ENCODE data around the gene PCMT1.

The PCMT1 gene

GRCh38 chr6:149749594-149750135 lies at the start of gene PCMT1:
TSS of gene PCMT1 (plus strand) at chr6:149749741. CDS start at chr6:149749902, 161 bp downstream.
- TF ChIP-seq CTCF (IDR thresholded peaks at IDR 0.05; ENCODE audit: poor library complexity, severe bottlenecking): no peak
- H3K4me3 ChIP-seq (ENCODE audit: severe bottlenecking): peak within 1 kb of the TSS; percentile 84
- ATAC-seq (ENCODE audit: low read depth) (peak; percentile 77), DNase-seq (ENCODE audit: low spot score) (peak; percentile 86)
- no peaks in the 10 kb centered on the region for H3K9me3 ChIP-seq (ENCODE audit: severe bottlenecking)
- H3K27me3 ChIP-seq (ENCODE audit: insufficient read depth, poor library complexity, severe bottlenecking): no peaks in the 10 kb centered on the region
- peaks cover 12% of the 10 kb centered on the region for H3K4me1 ChIP-seq (ENCODE audit: insufficient read depth, poor library complexity, severe bottlenecking)
- H3K36me3 ChIP-seq (ENCODE audit: low read depth): peaks cover 20% of the 10 kb centered on the region
- H3K27ac ChIP-seq (ENCODE audit: poor library complexity, severe bottlenecking): peak within 1 kb of the TSS; percentile 71

DNA sequence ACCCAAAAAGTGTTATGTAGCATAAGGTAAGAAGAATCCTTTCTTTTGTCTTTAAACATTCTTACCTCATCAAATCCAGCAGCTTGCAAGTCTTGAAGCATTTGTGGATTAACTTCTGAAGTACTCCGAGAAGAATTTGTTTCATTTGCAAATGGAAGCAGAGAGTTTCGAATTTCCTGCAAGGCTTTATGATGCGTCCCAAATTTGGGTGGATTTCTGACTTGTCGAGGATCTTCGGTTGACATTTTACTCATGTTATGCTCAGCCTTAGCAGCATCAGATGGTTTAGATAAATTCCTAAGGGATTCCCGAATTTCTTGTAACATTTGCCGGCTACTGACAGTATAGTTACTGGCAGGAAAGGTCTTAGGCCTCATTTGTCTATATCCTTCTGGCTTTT lies 47.8 kb upstream of the PCMT1 start:
- Histone ChIP-seq H3K27ac (ENCODE audit: poor library complexity, severe bottlenecking) (no peak overlapping the region), H3K4me1 (ENCODE audit: insufficient read depth, poor library complexity, severe bottlenecking) (peaks cover 21% of the 10 kb centered on the region), H3K36me3 (ENCODE audit: low read depth) (peaks cover 61% of the 10 kb centered on the region), H3K9me3 (ENCODE audit: severe bottlenecking) (peaks cover 3% of the 10 kb centered on the region), H3K4me3 (ENCODE audit: severe bottlenecking) (no peak overlapping the region), H3K27me3 (ENCODE audit: insufficient read depth, poor library complexity, severe bottlenecking) (no peaks in the 10 kb centered on the region)
- no peak for ATAC-seq (ENCODE audit: low read depth)
- TF ChIP-seq CTCF (IDR thresholded peaks at IDR 0.05; ENCODE audit: poor library complexity, severe bottlenecking): no peak
- DNase-seq (ENCODE audit: low spot score): no peak

- no peak for DNase-seq (ENCODE audit: low spot score)
- no peak overlapping the region for H3K4me3 ChIP-seq (ENCODE audit: severe bottlenecking)
- H3K4me1 ChIP-seq (ENCODE audit: insufficient read depth, poor library complexity, severe bottlenecking): peaks cover 7% of the 10 kb centered on the region
- no peak overlapping the region for H3K27ac ChIP-seq (ENCODE audit: poor library complexity, severe bottlenecking)
- H3K27me3 ChIP-seq (ENCODE audit: insufficient read depth, poor library complexity, severe bottlenecking): no peaks in the 10 kb centered on the region
- no peak for TF ChIP-seq CTCF (IDR thresholded peaks at IDR 0.05; ENCODE audit: poor library complexity, severe bottlenecking)
- peaks cover 30% of the 10 kb centered on the region for H3K36me3 ChIP-seq (ENCODE audit: low read depth)
- ATAC-seq (ENCODE audit: low read depth): no peak
- H3K9me3 ChIP-seq (ENCODE audit: severe bottlenecking): no peaks in the 10 kb centered on the region
Observed at GRCh38 chr6:149711711-149712110, 37.8 kb upstream of the PCMT1 start.

DNA sequence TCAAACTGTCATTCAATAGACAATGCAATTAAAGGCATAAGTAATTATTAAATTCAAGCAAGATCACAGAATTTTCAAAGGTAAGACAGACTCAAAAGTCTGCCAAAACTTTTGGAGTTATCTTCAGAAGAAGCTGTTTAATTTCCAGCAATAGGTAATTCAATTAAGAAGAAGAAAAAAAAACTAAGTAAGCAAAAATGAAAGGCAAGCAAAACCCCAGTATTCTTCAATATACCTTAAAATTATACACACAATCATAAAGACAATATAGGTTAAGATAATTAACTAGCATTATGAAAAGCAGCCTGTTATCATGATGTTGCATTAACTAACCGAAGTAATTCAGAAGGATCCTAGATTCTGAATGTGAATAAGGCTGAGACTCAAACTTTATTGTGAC lies 35.1 kb upstream of the PCMT1 start:
- Histone ChIP-seq H3K4me3 (ENCODE audit: severe bottlenecking) (no peak overlapping the region), H3K27ac (ENCODE audit: poor library complexity, severe bottlenecking) (no peak overlapping the region), H3K4me1 (ENCODE audit: insufficient read depth, poor library complexity, severe bottlenecking) (peaks cover 7% of the 10 kb centered on the region), H3K9me3 (ENCODE audit: severe bottlenecking) (no peaks in the 10 kb centered on the region), H3K27me3 (ENCODE audit: insufficient read depth, poor library complexity, severe bottlenecking) (no peaks in the 10 kb centered on the region), H3K36me3 (ENCODE audit: low read depth) (peaks cover 30% of the 10 kb centered on the region)
- ATAC-seq (ENCODE audit: low read depth): no peak
- TF ChIP-seq CTCF (IDR thresholded peaks at IDR 0.05; ENCODE audit: poor library complexity, severe bottlenecking): no peak
- no peak for DNase-seq (ENCODE audit: low spot score)

DNA sequence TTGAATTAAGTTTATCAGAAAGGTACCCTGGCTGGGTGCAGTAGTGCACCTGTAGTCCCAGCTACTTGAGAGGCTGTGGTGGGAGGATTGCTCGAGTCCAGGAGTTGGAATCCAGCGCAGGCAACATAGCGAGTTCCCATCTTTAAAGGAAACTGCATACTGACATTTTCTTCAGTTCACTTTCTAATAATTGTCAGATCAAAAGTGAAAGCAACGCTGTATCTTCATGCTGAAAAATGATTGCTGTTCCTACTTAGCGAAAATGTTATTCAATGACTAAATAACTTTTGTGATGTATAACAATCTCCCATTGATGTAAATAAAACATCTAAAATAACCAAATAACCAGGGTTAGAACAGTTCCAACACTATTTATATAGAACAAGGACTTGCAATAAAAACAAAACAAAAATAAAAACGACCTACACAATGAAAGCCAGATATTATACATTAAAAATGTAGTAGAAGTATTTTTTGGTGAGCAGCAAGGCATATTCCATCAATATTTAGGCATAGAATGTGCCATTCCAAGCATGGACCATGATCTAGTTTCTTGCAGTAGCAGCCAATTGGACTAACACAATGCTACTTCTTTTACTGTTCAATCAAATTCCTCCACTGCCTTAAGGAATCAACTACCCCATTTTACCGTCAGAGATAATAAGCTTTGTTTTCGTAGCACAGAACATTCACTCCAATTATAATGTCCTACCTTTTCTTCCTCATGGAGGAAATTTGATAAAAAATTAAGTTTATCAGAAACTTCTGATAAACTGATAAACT lies 33.2 kb upstream of the PCMT1 start:
- no peak for TF ChIP-seq CTCF (IDR thresholded peaks at IDR 0.05; ENCODE audit: poor library complexity, severe bottlenecking)
- DNase-seq (ENCODE audit: low spot score): no peak
- H3K4me1 ChIP-seq (ENCODE audit: insufficient read depth, poor library complexity, severe bottlenecking): peaks cover 7% of the 10 kb centered on the region
- no peaks in the 10 kb centered on the region for H3K27me3 ChIP-seq (ENCODE audit: insufficient read depth, poor library complexity, severe bottlenecking)
- peaks cover 30% of the 10 kb centered on the region for H3K36me3 ChIP-seq (ENCODE audit: low read depth)
- peak overlapping the region; percentile 89 for H3K4me3 ChIP-seq (ENCODE audit: severe bottlenecking)
- peak overlapping the region; percentile 87 for H3K27ac ChIP-seq (ENCODE audit: poor library complexity, severe bottlenecking)
- no peak for ATAC-seq (ENCODE audit: low read depth)
- H3K9me3 ChIP-seq (ENCODE audit: severe bottlenecking): no peaks in the 10 kb centered on the region
